ENCODE data around the gene FANCL. TPM values are rescaled to one million over a fixed set of nuclear protein-coding genes. Genes with fewer than 3 reads are reported as not detected.

FANCL gene
- total RNA-seq, 6 experiments from 2014 or later, result 5.5 to 11.6 (median 7.6) TPM

- Mint-ChIP-seq H3K4me1 (ENCODE audit: low read depth) (no peaks in the 10 kb centered on the region), H3K27me3 (ENCODE audit: insufficient read depth) (no peaks in the 10 kb centered on the region), H3K4me3 (no peak overlapping the region), H3K36me3 (ENCODE audit: low read depth) (peaks cover 18% of the 10 kb centered on the region), H3K9me3 (no peaks in the 10 kb centered on the region), H3K27ac (no peak overlapping the region)
- TF ChIP-seq CTCF (IDR thresholded peaks at IDR 0.05), result no peak
- DNase-seq, result no peak
These were observed 77.2 kb downstream of the FANCL start for GRCh38 chr2:58163913-58164312.

- Mint-ChIP-seq H3K4me3 (no peak overlapping the region), H3K36me3 (ENCODE audit: low read depth) (peaks cover 26% of the 10 kb centered on the region), H3K9me3 (no peaks in the 10 kb centered on the region), H3K27me3 (ENCODE audit: insufficient read depth) (no peaks in the 10 kb centered on the region), H3K4me1 (ENCODE audit: low read depth) (peaks cover 26% of the 10 kb centered on the region), H3K27ac (no peak overlapping the region)
- no peak for TF ChIP-seq CTCF (IDR thresholded peaks at IDR 0.05)
- DNase-seq, result no peak
These were observed 82.6 kb downstream of the FANCL start for GRCh38 chr2:58158481-58158880.

- Mint-ChIP-seq H3K36me3 (ENCODE audit: low read depth) (peaks cover 26% of the 10 kb centered on the region), H3K27ac (no peak overlapping the region), H3K9me3 (no peaks in the 10 kb centered on the region), H3K4me1 (ENCODE audit: low read depth) (peaks cover 29% of the 10 kb centered on the region), H3K27me3 (ENCODE audit: insufficient read depth) (no peaks in the 10 kb centered on the region), H3K4me3 (no peak overlapping the region)
- TF ChIP-seq CTCF (IDR thresholded peaks at IDR 0.05), result no peak
- no peak for DNase-seq
These were observed 83.4 kb downstream of the FANCL start for GRCh38 chr2:58157754-58158153.

GRCh38 chr2:58156780-58157179 lies 84.3 kb downstream of the FANCL start:
- Mint-ChIP-seq H3K27ac (peak overlapping the region; percentile 15), H3K36me3 (ENCODE audit: low read depth) (peaks cover 26% of the 10 kb centered on the region), H3K4me1 (ENCODE audit: low read depth) (peaks cover 37% of the 10 kb centered on the region), H3K9me3 (no peaks in the 10 kb centered on the region), H3K27me3 (ENCODE audit: insufficient read depth) (no peaks in the 10 kb centered on the region), H3K4me3 (no peak overlapping the region)
- no peak for TF ChIP-seq CTCF (IDR thresholded peaks at IDR 0.05)
- DNase-seq, result peak; percentile 76

GRCh38 chr2:58155160-58155778 lies 85.9 kb downstream of the FANCL start:
- Mint-ChIP-seq H3K4me3 (no peak overlapping the region), H3K36me3 (ENCODE audit: low read depth) (peaks cover 18% of the 10 kb centered on the region), H3K27ac (no peak overlapping the region), H3K4me1 (ENCODE audit: low read depth) (peaks cover 37% of the 10 kb centered on the region), H3K27me3 (ENCODE audit: insufficient read depth) (no peaks in the 10 kb centered on the region), H3K9me3 (no peaks in the 10 kb centered on the region)
- no peak for TF ChIP-seq CTCF (IDR thresholded peaks at IDR 0.05)
- DNase-seq, result no peak

Data from HFFc6 (cell line).